Adrenal gland (tissue), 12 donors: ENCODE results near the gene SWT1. TPM values are rescaled to one million over a fixed set of nuclear protein-coding genes. Genes with fewer than 3 reads are reported as not detected.

ENCODE experiments used
- DNase-seq, 7 donors: peaks; one replicate each; pipeline ENCODE4 v3.0.0-alpha.2; 2019 to 2020
- H3K27ac ChIP-seq, 5 donors: fragments of 200-600 bp; sonication (generic) in 4 of 5; 1 replicate in 3 of 5; 2 replicates in 2 of 5; pipeline versions ENCODE4 v1.5.1 to v1.8.0; 2016 to 2020; ENCODE audit warnings: mild to moderate bottlenecking in 1 of 5
- H3K27me3 ChIP-seq: fragments of 200-600 bp; 2 replicates; pipeline ENCODE4 v1.8.0; 2021
- H3K36me3 ChIP-seq, 2 donors: fragments of 200-600 bp; replicated peaks in 1 of 2; 1 replicate in 1 of 2; 2 replicates in 1 of 2; pipeline versions ENCODE4 v1.5.1 to v1.8.0; 2018 to 2022
- H3K4me1 ChIP-seq, 2 donors: fragments of 200-600 bp; replicated peaks in 1 of 2; 1 replicate in 1 of 2; 2 replicates in 1 of 2; pipeline versions ENCODE4 v1.5.1 to v1.8.0; 2018 to 2021
- H3K4me3 ChIP-seq, 4 donors: fragments of 200-600 bp; sonication (generic) in 3 of 4; one replicate each; pipeline ENCODE4 v1.5.1; 2016 to 2018
- H3K9me3 ChIP-seq, 3 donors: fragments of 200-600 bp; sonication (generic) in 1 of 3; replicated peaks in 1 of 3; 1 replicate in 2 of 3; 2 replicates in 1 of 3; pipeline versions ENCODE4 v1.5.1 to v1.8.0; 2016 to 2021
- CTCF ChIP-seq, 6 experiments: fragments of 450-650 bp in 4 of 6; fragments of 200-600 bp in 2 of 6; sonication (generic) in 1 of 6; IDR thresholded peaks; 1 replicate in 5 of 6; 2 replicates in 1 of 6; pipeline versions ENCODE4 v1.5.1 to v1.8.0; 2016 to 2021; ENCODE audit warnings: antibody characterized with exemption in 6 of 6, mild to moderate bottlenecking in 2 of 6, moderate library complexity in 1 of 6
- POLR2A ChIP-seq, 2 donors: fragments of 450-650 bp; IDR thresholded peaks; one replicate each; pipeline ENCODE4 v1.6.1; 2017; ENCODE audit warnings: antibody characterized with exemption in 2 of 2, mild to moderate bottlenecking in 2 of 2, moderate library complexity in 1 of 2
- WGBS, 4 donors: extraction: QIAGEN DNeasy Blood & Tissue Kit in 2 of 4; methylation state at CpG; one replicate each; pipeline versions ENCODE4 v1.1.5 to v1.1.7; 2013 to 2017; 5-methylcytosine and 5-hydroxymethylcytosine counted together
- intact Hi-C, 2 donors: fragments of 100-400 bp; cut with DNase I; formaldehyde crosslinking; loops; one replicate each; pipeline versions ENCODE4 v1.14.1 to v1.15.0; 2022 to 2023
- polyA plus RNA-seq, 3 donors: library from polyadenylated mRNA; stranded (reverse); fragments of 200-250 nt in 2 of 3; fragments of 350-450 nt in 1 of 3; fragmentation: Illumina TruSeq in 1 of 3; extraction: RNeasy Lipid Tissue Mini Kit (QIAGEN cat#74804) in 1 of 3; gene quantifications; one replicate each; pipeline ENCODE4 v1.2.3, GENCODE V29; 2013 to 2014
- total RNA-seq, 9 donors: library from RNA; depleted of rRNA in 4 of 9; stranded (reverse); fragments of >200 nt in 4 of 9; fragments of 120-200 nt in 1 of 9; fragmentation: NEBNext Ultra II Directional in 1 of 9; extraction: Animal tissue kit (Norgen Biotek cat#: 25700) in 1 of 9; gene quantifications; one replicate each; pipeline versions ENCODE4 v1.1.0 to v1.2.4, GENCODE V29; 2013 to 2023
- donor health status: healthy with polysubstance abuse.
- donor health status: Bipolar disorder and iron deficiency.
- donor health status: DM: yes; HTN: yes; CAD: no.
- donor health status: DM: no; HTN: no; CAD: no.
- donor health status: DM: no; HTN: no; CAD: no.
- donor health status: DM: yes; HTN: yes; CAD: no.

Gene SWT1
- total and polyA plus RNA-seq, 12 donors = 1.9 to 11.0 (median 5.6) TPM

- WGBS, 4 donors = 39 to 65% (median 56%) methylated on average over 2 of the region's 2 CpGs
- H3K27ac ChIP-seq = peak overlapping the region in 1 of 5 donors; percentile 99
- H3K4me3 ChIP-seq = peak overlapping the region in 1 of 4 donors; percentile 91
These were observed 2.0 kb upstream of the SWT1 start for GRCh38 chr1:185154912-185155513.

GRCh38 chr1:185155600-185156287 lies 1.2 kb upstream of the SWT1 start:
- intact Hi-C loops = loop anchor here in 1 of 2 donors (10.0 kb wide), 1 partner anchor 351 kb away; no protein-coding TSS in a partner anchor
- peak overlapping the region; percentile 98 to 100 (median 99) for H3K27ac ChIP-seq
- WGBS, 4 donors = 3 to 12% (median 10%) methylated on average over 11 of the region's 11 CpGs
- no peaks in the 10 kb centered on the region for H3K9me3 ChIP-seq
- no peak for TF ChIP-seq POLR2A (IDR thresholded peaks at IDR 0.05)
- no peak for TF ChIP-seq CTCF (IDR thresholded peaks at IDR 0.05)
- H3K4me3 ChIP-seq = peak overlapping the region; percentile 91 to 98 (median 94)
- peaks cover 13 to 44% of the 10 kb centered on the region in 2 donors for H3K4me1 ChIP-seq
- no peaks in the 10 kb centered on the region for H3K27me3 ChIP-seq
- peaks cover 0 to 1% of the 10 kb centered on the region in 2 donors for H3K36me3 ChIP-seq
- no peak for DNase-seq

More at GRCh38 chr1:185154912-185155513, 2.0 kb upstream of the SWT1 start:
- H3K4me1 ChIP-seq = peaks cover 13 to 44% of the 10 kb centered on the region in 2 donors
- no peaks in the 10 kb centered on the region for H3K27me3 ChIP-seq
- H3K9me3 ChIP-seq = no peaks in the 10 kb centered on the region
- peaks cover 0 to 7% of the 10 kb centered on the region in 2 donors for H3K36me3 ChIP-seq
- intact Hi-C loops = loop anchor here in 1 of 2 donors (10.0 kb wide), 1 partner anchor 350 kb away; no protein-coding TSS in a partner anchor
- no peak for DNase-seq
- no peak for TF ChIP-seq POLR2A (IDR thresholded peaks at IDR 0.05)
- no peak for TF ChIP-seq CTCF (IDR thresholded peaks at IDR 0.05)

GRCh38 chr1:185156288-185156853 lies 596 bp upstream of the SWT1 start:
- H3K4me1 ChIP-seq = peaks cover 13 to 44% of the 10 kb centered on the region in 2 donors
- 0 to 2% (median 0%) methylated on average over 19 to 30 of the region's 30 CpGs for WGBS, 4 donors

More at GRCh38 chr1:185156288-185156853, 596 bp upstream of the SWT1 start:
- Histone ChIP-seq H3K9me3 (no peaks in the 10 kb centered on the region), H3K27me3 (no peaks in the 10 kb centered on the region), H3K27ac (peak overlapping the region; percentile 98 to 100 (median 99)), H3K4me3 (peak overlapping the region; percentile 91 to 98 (median 94)), H3K36me3 (no peaks in the 10 kb centered on the region)
- no peak for TF ChIP-seq POLR2A (IDR thresholded peaks at IDR 0.05)
- TF ChIP-seq CTCF (IDR thresholded peaks at IDR 0.05) = no peak
- intact Hi-C loops = loop anchor here in 1 of 2 donors (10.0 kb wide), 1 partner anchor 352 kb away; no protein-coding TSS in a partner anchor
- peak in 1 of 7 donors; percentile 49 for DNase-seq
